Osteoblast (primary cell): ENCODE measurements around the gene CFAP43. TPM values are rescaled to one million over a fixed set of nuclear protein-coding genes. Genes with fewer than 3 reads are reported as not detected.

Experiments used
- DNase-seq: peaks from one replicate; pipeline ENCODE4 v3.0.0; 2011; ENCODE audit warnings: low spot score, mixed read lengths; ENCODE audit not compliant: insufficient read length; ENCODE audit errors: missing footprints
- H2AFZ ChIP-seq: 2 replicates; pipeline ENCODE4 v1.6.0; 2011; ENCODE audit warnings: mild to moderate bottlenecking, low read length
- H3K27ac ChIP-seq: 2 replicates; pipeline ENCODE4 v1.5.1; 2011; ENCODE audit warnings: mild to moderate bottlenecking, low read depth, low read length, moderate library complexity
- H3K27me3 ChIP-seq: 2 replicates; pipeline ENCODE4 v1.6.0; 2012; ENCODE audit warnings: mild to moderate bottlenecking, control low read depth, inconsistent platforms, low read length, moderate library complexity; ENCODE audit not compliant: insufficient read depth
- H3K36me3 ChIP-seq: 2 replicates; pipeline ENCODE4 v1.5.1; 2011; ENCODE audit warnings: mild to moderate bottlenecking, low read length, control low read depth, moderate library complexity; ENCODE audit not compliant: insufficient read depth
- H3K4me1 ChIP-seq: 2 replicates; pipeline ENCODE4 v1.5.1; 2011; ENCODE audit warnings: mild to moderate bottlenecking, low read length, control low read depth, moderate library complexity; ENCODE audit not compliant: insufficient read depth
- H3K4me2 ChIP-seq: 2 replicates; pipeline ENCODE4 v1.6.0; 2011; ENCODE audit warnings: mild to moderate bottlenecking, low read length; ENCODE audit not compliant: insufficient read depth
- H3K4me3 ChIP-seq: fragments of 200-600 bp; sonication (generic); 3 replicates; pipeline ENCODE4 v1.5.1; 2012; ENCODE audit warnings: mild to moderate bottlenecking, low read length, inconsistent platforms; ENCODE audit not compliant: insufficient read depth
- H3K79me2 ChIP-seq: 2 replicates; pipeline ENCODE4 v1.6.0; 2012; ENCODE audit warnings: mild to moderate bottlenecking, low read length, control low read depth, inconsistent platforms; ENCODE audit not compliant: insufficient read depth
- H3K9me3 ChIP-seq: 2 replicates; pipeline ENCODE4 v1.5.1; 2011; ENCODE audit warnings: low read depth, low read length, control low read depth
- H4K20me1 ChIP-seq: 2 replicates; pipeline ENCODE4 v1.6.0; 2012; ENCODE audit warnings: mild to moderate bottlenecking, low read length, control low read depth; ENCODE audit not compliant: insufficient read depth
- total RNA-seq: library from RNA; depleted of rRNA; stranded (reverse); fragments of >200 nt; gene quantifications from 2 replicates; pipeline ENCODE4 v1.2.3, GENCODE V29; 2012
- TF ChIP-seq, protein P1 (sequence below): IDR thresholded peaks from 2 replicates; pipeline ENCODE4 v1.5.1; 2011; ENCODE audit warnings: mild to moderate bottlenecking, low read depth, low read length, moderate library complexity; ENCODE audit errors: extremely low read depth

The CFAP43 gene
- total RNA-seq, 1 donor = 0.36 TPM

DNA sequence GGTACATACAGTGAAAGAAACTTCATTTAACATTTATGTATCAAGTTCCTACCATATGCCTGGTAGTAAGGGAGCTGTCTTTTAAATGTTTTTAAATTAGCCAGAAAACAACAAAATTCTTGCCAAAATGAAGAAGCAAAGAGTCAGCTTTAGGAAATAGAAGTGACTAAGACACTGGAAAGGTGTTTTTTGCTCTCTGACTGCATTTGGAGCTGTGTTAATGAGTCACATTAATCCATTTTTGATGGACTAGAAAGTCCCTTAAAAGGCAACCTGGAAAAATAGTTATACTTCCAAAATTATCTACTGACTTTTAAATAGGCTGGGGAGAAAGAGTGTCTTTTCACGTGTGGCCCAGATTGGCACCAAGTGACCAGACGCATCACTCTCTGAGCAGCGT lies 142.5 kb downstream of the CFAP43 start:
- Histone ChIP-seq H3K79me2 (no peaks in the 10 kb centered on the region), H4K20me1 (no peaks in the 10 kb centered on the region), H3K4me1 (no peaks in the 10 kb centered on the region), H3K27ac (no peak overlapping the region), H3K4me2 (no peak overlapping the region), H3K9me3 (peaks cover 2% of the 10 kb centered on the region), H2AFZ (no peak overlapping the region), H3K36me3 (no peaks in the 10 kb centered on the region), H3K4me3 (no peak overlapping the region), H3K27me3 (no peaks in the 10 kb centered on the region)
- TF ChIP-seq, protein P1, sequence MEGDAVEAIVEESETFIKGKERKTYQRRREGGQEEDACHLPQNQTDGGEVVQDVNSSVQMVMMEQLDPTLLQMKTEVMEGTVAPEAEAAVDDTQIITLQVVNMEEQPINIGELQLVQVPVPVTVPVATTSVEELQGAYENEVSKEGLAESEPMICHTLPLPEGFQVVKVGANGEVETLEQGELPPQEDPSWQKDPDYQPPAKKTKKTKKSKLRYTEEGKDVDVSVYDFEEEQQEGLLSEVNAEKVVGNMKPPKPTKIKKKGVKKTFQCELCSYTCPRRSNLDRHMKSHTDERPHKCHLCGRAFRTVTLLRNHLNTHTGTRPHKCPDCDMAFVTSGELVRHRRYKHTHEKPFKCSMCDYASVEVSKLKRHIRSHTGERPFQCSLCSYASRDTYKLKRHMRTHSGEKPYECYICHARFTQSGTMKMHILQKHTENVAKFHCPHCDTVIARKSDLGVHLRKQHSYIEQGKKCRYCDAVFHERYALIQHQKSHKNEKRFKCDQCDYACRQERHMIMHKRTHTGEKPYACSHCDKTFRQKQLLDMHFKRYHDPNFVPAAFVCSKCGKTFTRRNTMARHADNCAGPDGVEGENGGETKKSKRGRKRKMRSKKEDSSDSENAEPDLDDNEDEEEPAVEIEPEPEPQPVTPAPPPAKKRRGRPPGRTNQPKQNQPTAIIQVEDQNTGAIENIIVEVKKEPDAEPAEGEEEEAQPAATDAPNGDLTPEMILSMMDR = no peak
- DNase-seq = no peak

DNA sequence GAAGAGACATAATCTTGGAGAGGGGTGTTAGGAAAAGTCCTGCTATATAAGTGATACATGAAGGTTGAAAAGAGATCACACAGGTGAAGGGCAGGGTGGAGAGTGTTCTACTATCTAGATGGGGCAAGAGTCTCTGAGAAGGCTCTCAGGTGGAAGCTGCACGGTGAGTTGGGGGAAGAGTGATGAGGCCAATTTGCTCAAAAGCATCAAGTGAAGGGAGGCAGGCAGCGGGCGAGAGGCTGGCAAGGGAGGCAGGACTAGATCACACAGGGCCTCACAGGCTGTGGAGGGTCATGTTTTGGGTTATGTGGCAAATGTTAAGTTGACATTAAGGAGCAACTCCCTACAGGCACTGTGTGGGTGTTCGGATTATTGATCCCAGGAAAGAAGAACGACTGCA lies 143.9 kb downstream of the CFAP43 start:
- Histone ChIP-seq H3K9me3 (peaks cover 2% of the 10 kb centered on the region), H3K4me2 (no peak overlapping the region), H3K27me3 (no peaks in the 10 kb centered on the region), H2AFZ (no peak overlapping the region), H4K20me1 (no peaks in the 10 kb centered on the region), H3K36me3 (no peaks in the 10 kb centered on the region), H3K4me1 (no peaks in the 10 kb centered on the region), H3K79me2 (no peaks in the 10 kb centered on the region), H3K4me3 (no peak overlapping the region), H3K27ac (no peak overlapping the region)
- no peak for DNase-seq
- TF ChIP-seq, protein P1 = no peak

DNA sequence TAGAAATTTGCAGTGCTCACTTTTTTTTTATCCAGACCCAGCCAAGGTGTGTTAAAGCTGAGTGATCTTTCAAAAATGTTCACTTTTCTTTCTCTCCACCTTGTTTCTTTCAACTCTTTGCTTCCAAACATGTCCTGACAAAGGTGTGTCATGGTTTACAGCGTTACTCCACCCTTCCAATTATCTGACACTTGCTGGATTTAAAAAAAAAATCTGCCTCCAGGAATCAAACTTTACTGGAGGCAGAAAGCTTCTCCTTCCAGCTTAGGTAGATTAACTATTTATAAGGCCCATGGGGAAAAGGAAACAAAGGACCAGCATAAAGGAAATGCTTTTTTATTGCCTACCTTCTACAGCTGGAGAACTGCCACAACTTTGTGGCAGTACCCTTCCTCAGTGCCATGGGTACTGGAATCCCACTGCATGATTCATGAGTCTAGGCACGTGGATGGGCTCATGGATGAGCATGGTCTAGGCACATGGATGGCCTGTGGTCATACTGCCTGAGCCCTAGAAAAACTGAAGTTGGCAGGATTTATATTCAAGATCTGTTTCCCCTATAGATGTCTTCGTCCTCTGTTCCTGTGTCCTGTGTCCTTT lies 146.3 kb downstream of the CFAP43 start, which contains the start of gene COL17A1:
Gene COL17A1, minus strand, starts transcription at position 80 of the 600 bp plus-strand sequence. CDS start 5,207 bp downstream, outside the sequence.
- Histone ChIP-seq H3K79me2 (no peaks in the 10 kb centered on the region), H3K4me1 (no peaks in the 10 kb centered on the region), H3K36me3 (no peaks in the 10 kb centered on the region), H3K9me3 (no peaks in the 10 kb centered on the region), H3K4me3 (no peak within 1 kb of the TSS), H4K20me1 (no peaks in the 10 kb centered on the region), H3K27ac (no peak within 1 kb of the TSS), H3K27me3 (no peaks in the 10 kb centered on the region), H2AFZ (no peak within 1 kb of the TSS), H3K4me2 (no peak within 1 kb of the TSS)
- TF ChIP-seq, protein P1 = no peak
- no peak for DNase-seq

DNA sequence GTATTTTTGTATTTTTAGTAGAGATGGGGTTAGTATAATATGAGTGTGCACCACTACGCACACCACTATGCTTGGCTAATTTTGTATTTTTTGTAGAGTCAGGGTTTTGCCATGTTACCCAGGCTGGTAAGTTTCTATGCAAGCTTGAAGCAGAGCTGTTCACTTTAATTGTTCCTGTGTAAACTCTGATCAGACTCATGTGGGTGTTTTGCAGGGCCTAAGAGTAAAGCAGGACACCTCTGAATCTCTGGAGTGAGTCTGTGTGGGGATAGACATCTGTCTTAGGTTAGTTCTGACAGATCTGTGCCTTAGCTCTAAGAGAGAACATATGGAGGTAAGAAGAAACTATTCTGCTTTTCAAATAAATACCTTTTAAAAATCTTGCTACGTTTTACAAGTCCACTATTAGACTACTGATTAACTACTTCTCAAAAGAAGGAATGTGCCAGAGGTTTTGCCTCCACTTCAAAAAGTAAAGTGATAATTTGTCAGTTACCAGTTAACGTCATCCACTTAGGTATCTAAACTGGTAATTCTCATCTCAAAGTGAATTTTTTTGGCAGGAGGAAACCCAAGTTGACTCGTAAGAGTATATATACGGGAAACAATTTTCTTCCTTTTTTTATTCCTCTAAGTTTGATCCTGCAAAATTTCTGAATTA lies 147.6 kb downstream of the CFAP43 start:
- Histone ChIP-seq H3K4me2 (no peak overlapping the region), H3K4me3 (no peak overlapping the region), H3K36me3 (no peaks in the 10 kb centered on the region), H2AFZ (no peak overlapping the region), H3K4me1 (no peaks in the 10 kb centered on the region), H3K79me2 (no peaks in the 10 kb centered on the region), H3K27me3 (no peaks in the 10 kb centered on the region), H3K9me3 (no peaks in the 10 kb centered on the region), H4K20me1 (no peaks in the 10 kb centered on the region), H3K27ac (no peak overlapping the region)
- TF ChIP-seq, protein P1 = no peak
- DNase-seq = no peak
